GM19239 (cell line): ENCODE measurements around the gene WEE2.
"Not testable (repeated sequence)": the region's sequence is repeated elsewhere in the genome, so short reads cannot be mapped to it uniquely, and the experiment has no call there.

Experiments used
- DNase-seq: peaks from one replicate; pipeline ENCODE4 v3.0.0; 2011; ENCODE audit warnings: low spot score; ENCODE audit not compliant: insufficient read length
- FAIRE-seq: peaks from 2 replicates; lab custom pipeline; 2011; peaks lifted over from hg19 to GRCh38; lab: Jason Lieb, UNC

WEE2 gene

DNA sequence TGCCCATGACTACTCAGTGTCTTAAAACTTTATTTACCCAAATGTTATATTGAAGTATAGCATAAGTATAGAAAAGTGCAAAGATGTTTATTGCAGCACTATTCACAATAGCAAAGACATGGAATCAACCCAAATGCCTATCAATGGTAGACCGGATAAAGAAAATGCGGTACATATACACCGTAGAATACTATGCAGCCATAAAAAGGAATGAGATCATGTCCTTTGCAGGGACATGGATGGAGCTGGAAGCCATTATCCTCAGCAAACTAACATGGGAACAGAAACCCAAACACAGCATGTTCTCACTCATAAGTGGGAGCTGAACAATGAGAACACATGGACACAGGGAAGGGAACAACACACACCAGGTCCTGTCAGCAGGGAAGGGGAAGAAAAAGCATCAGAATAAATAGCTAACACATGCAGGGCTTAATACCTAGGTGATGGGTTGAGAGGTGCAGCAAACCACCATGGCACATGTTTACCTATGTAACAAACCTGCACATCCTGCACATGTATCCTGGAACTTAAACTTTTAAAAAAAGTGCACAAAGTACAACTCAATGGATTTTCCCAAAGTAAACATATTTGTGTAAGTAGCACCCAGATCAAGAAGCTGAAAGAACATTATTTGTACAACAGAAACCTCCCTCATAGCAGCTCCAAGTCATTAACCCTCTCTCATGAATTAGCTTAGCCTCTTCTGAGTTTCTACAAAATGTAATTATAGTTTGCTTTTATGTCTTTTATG, 18.9 kb upstream of the WEE2 start:
- not testable (repeated sequence) for FAIRE-seq

GRCh38 chr7:141691540-141691939, 16.6 kb upstream of the WEE2 start:
- no peak for DNase-seq
- FAIRE-seq: no peak

More for the DNA sequence above, 18.9 kb upstream of the WEE2 start:
- not testable (repeated sequence) for DNase-seq

DNA sequence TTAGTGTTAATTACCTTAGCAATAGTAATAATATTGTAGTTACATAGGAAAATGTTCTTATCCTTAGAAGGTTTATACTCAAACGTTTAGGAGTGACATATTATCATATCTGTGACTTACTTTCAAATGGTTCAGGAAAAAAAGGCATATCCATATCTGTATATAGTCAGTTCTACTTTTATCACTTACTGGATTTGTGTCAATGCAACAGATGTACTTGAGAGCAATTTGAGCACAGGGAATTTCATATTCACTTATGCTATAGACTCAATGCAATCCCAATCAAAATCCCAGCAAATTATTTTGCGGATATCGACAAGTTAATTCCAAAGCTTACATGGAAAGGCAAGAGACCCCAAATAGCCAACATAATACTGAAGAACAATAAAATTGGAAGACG, 16.2 kb upstream of the WEE2 start:
- FAIRE-seq (no peak), DNase-seq (no peak)

- DNase-seq (no peak), FAIRE-seq (no peak)
These were observed 15.1 kb upstream of the WEE2 start for GRCh38 chr7:141693082-141693481.

DNA sequence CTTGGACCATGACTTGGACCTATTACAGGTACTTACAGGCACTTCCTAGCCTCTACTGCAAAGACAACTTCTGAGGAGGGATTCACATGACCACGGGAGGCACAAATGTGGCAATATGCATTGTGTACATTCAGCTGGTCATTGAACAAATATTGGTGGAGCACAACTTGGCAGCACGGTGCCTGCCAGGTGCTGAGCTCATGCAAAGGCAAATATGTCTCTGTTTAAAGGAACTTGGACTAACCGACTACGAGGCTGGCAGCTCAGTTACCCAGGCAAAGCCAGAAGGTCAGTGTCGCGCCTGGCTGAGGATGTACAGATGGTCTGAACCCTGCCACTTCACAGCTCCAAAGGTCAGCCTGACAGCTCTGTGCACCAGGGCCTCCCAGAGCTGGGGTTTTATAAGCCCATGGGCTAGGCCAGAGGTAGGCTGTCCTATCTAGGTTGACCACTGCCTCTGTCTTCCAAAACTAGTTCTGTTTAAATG, 12.3 kb upstream of the WEE2 start:
- DNase-seq (no peak), FAIRE-seq (peak; percentile 49)

DNA sequence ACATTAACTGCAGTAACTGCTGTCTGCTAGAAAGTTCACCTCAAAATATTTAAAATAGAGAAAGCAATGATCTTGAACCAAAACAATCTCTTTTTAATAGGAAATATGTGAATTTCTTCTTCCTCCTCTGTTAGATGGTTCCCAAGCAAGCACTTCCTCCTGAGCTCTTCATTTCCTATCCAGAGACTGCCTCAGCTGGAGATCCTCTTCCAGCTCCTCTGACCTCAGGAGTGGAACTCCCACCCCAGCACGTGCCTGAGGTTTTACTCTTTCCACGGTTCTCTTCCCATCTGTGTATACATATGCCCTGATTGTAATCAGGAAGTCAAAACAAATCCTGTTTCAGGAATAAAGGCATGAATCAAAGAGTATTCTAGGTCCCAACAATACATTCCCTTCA, 11.8 kb upstream of the WEE2 start:
- DNase-seq: no peak
- no peak for FAIRE-seq

GRCh38 chr7:141697211-141697871, 10.8 kb upstream of the WEE2 start:
- DNase-seq (no peak), FAIRE-seq (no peak)

- no peak for FAIRE-seq
- DNase-seq: no peak
These were observed 9.7 kb upstream of the WEE2 start for GRCh38 chr7:141698247-141699015.

- FAIRE-seq: no peak
- DNase-seq: no peak
These were observed 8.3 kb upstream of the WEE2 start for GRCh38 chr7:141699860-141700259.

- FAIRE-seq: no peak
- DNase-seq: no peak
These were observed 7.8 kb upstream of the WEE2 start for GRCh38 chr7:141700296-141700847.

GRCh38 chr7:141700848-141701371, 7.2 kb upstream of the WEE2 start:
- peak; percentile 77 for FAIRE-seq
- no peak for DNase-seq

DNA sequence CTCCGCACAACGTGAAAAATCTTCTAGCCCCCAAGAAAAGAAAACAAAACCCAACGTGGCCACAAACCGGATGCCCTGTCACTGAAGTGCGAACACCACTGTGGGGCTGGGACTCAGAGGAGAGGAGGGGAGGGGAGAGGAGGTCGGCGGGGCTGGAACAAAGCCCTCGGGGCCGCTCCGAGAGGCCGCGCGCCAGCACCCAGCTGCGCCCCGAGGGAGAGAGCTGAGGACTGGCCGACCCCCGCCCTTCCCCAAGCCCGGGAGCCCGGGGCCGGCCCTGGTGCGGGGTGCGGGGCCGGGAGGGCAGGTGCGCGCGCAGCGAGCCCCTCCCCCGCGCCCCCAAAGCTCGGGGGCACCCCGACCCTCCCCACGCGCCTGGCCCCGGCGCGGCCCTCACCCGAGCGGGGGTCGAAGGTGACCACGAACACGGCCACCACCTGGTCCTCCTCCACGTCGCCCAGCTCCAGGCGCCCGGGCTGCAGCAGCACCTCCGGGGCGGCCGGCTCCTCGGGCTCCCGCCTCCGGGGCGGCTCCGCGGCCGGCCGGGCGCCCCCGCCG, 6.6 kb upstream of the WEE2 start:
- FAIRE-seq: peak; percentile 96
- peak; percentile 80 for DNase-seq

DNA sequence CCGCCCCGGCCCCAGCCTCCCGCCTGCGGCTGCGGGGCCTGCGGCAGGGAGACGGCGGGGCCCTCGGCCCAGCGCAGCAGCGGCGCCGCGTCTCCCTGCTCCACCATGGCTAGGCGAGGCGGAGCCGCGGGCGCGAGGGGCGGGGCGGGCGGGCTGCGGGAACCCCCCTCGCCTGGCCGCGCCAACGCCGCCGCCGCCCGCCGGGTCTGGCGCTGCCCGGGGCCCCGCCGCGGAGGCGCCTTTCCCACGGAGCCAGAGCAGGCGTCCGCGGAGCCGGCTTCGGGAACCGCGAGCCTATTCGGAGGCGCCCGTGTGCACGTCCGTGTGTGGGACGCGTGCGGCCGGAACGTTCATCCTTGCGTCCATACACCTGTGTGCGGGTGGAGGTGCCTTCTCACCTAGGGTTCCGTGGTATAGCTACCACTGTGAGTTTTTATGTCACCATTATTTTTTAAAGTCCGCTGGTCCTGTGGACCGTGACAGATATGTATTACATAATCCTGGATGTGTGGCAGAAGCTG, 6.0 kb upstream of the WEE2 start, which contains the start of gene DENND11:
Gene DENND11, minus strand, starts transcription at position 120 of the 521 bp plus-strand sequence. Its CDS starts 13 bp downstream, at position 107.
- no peak for FAIRE-seq

DNA sequence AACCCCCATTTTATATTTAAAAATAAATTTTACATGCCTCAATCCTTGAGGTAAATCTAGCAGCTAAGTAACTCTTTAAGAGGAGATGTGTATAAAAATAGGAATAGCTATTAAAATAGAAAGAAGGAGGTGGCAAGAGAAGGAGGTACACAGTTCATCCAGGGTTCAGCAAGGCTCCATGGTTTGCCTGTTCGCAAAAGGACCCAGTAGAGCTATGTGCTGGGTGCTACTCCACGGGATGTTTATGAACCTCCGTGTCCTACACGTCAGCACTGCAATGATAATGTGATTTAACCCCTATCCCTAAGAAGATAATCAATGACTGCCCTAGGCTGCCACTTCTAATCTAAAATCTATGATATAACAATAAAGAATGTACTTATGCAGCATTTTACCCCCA, 5.3 kb upstream of the WEE2 start:
- no peak for DNase-seq
- no peak for FAIRE-seq

More for the DNA sequence above, 6.0 kb upstream of the WEE2 start, which contains the start of gene DENND11:
- DNase-seq: peak; percentile 59

DNA sequence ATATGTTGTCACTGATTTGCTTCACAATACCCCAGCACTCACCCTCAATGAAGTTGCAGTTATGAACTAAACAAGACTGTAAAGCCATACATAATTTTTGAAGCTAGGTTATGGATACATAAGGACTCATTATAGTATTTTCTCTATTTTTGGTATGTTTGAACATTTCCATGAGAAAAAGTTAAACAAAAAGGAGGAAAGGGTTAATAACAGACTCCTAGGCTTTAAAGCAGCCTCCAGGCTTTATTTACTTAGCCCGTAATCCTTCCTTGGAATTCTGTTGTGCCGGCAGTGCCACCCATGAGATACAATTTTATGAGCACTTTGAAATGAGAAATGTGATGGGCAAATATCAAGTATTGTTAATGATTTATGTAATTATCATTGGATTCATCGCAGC, 4.0 kb upstream of the WEE2 start:
- DNase-seq (no peak), FAIRE-seq (no peak)

GRCh38 chr7:141704741-141705140, 3.4 kb upstream of the WEE2 start:
- DNase-seq (no peak), FAIRE-seq (no peak)

GRCh38 chr7:141706239-141707064, 1.7 kb upstream of the WEE2 start:
- no peak for FAIRE-seq
- no peak for DNase-seq

DNA sequence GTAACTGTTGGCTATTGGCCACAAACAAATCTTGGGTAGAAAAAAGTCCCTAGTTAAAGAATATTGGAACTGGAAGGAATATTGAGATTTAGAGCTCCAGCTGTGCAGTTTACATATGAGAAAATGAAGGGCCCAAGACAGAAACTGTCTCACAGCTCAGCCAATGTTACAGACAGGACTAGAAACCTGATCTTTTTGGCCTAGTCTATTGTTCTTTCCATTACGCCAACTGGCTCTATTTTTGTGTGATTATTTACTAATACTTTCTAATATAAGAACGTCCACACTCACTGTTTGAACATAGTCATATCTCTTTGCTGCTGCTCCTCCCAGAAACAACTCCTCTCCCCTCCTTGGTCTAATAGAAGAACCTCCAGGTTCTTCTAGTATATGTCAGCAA, 1.2 kb downstream of the WEE2 start:
- FAIRE-seq (no peak), DNase-seq (no peak)

DNA sequence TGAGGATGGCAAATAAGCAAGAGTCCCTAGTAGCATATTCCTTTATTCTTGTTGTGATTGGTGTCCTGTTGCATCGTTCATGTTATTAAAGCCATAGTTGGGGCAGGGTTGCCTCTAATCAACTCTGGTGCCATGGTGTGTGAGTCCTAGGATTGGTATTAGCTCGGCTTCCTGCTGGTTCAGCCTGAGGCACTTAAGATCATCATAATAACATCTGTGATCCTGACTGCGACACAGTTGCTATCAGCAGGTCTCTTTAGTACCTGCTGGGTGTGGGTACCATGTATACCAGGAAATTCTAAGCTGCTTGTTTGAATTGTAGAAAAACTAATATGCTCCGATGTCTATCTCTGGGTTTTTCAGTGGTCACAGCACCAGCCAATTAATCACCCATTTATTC, 1.6 kb downstream of the WEE2 start:
- no peak for DNase-seq
- no peak for FAIRE-seq
